H1 (cell line): ENCODE data around the gene SHMT2. TPM values are rescaled to one million over a fixed set of nuclear protein-coding genes. Genes with fewer than 3 reads are reported as not detected.

Experiments
- ATF2 ChIP-seq: IDR thresholded peaks from 2 replicates; pipeline ENCODE4 v1.6.1; 2012; ENCODE audit warnings: low read length, inconsistent platforms
- ATF3 ChIP-seq: IDR thresholded peaks from 2 replicates; pipeline ENCODE4 v1.6.1; 2011; ENCODE audit warnings: low read depth, mild to moderate bottlenecking, low read length; ENCODE audit not compliant: insufficient read depth
- EZH2 ChIP-seq: fragments of 200-600 bp; sonication (generic); IDR thresholded peaks from 2 replicates; pipeline ENCODE4 v1.7.1; 2012; ENCODE audit warnings: low read depth, mild to moderate bottlenecking, moderate library complexity, low read length, inconsistent platforms; ENCODE audit not compliant: severe bottlenecking
- FOSL1 ChIP-seq: IDR thresholded peaks from 2 replicates; pipeline ENCODE4 v1.6.1; 2011; ENCODE audit warnings: mild to moderate bottlenecking, low read depth, low read length, moderate library complexity; ENCODE audit not compliant: insufficient read depth
- GTF2F1 ChIP-seq: IDR thresholded peaks from 2 replicates; pipeline ENCODE4 v1.6.1; 2012; ENCODE audit warnings: low read depth, low read length, improper control_type of control experiment, borderline replicate concordance
- KDM5A ChIP-seq: fragments of 200-600 bp; IDR thresholded peaks from 2 replicates; pipeline ENCODE4 v1.7.1; 2012; ENCODE audit warnings: mild to moderate bottlenecking, low read length, inconsistent platforms, mixed read lengths
- POLR2A ChIP-seq, 2 experiments: IDR thresholded peaks; 1 replicate in 1 of 2; 2 replicates in 1 of 2; pipeline ENCODE4 v1.6.1; 2011; ENCODE audit warnings: low read depth in 2 of 2, low read length in 2 of 2, mild to moderate bottlenecking in 2 of 2; ENCODE audit errors: control extremely low read depth in 1 of 2
- RNF2 ChIP-seq: fragments of 200-900, 300-1000 bp; sonication (generic); IDR thresholded peaks from 2 replicates; pipeline ENCODE4 v1.7.1; 2016; ENCODE audit warnings: borderline replicate concordance, low read depth, mild to moderate bottlenecking, antibody characterized with exemption, low read length; ENCODE audit not compliant: poor library complexity, severe bottlenecking; ENCODE audit errors: missing control alignments
- TAF1 ChIP-seq: IDR thresholded peaks from 2 replicates; pipeline ENCODE4 v1.6.1; 2011; ENCODE audit warnings: mild to moderate bottlenecking, low read depth, low read length
- polyA plus RNA-seq, 7 experiments: library from polyadenylated mRNA; depleted of rRNA in 3 of 7; stranded (reverse) in 5 of 7; unstranded in 2 of 7; fragments of >200 nt in 5 of 7; fragments of 200-250 nt in 2 of 7; gene quantifications; 1 replicate in 5 of 7; 2 replicates in 1 of 7; 4 replicates in 1 of 7; pipeline versions ENCODE4 v1.2.1 to v1.2.3, GENCODE V29; 2011 to 2013; ENCODE audit warnings: missing spikeins in 2 of 7, mixed read lengths in 2 of 7
- total RNA-seq: library from RNA; stranded (reverse); fragmentation: NEBNext Ultra II Directional; extraction: Animal tissue kit (Norgen Biotek cat#: 25700); gene quantifications from 2 replicates; pipeline ENCODE4 v1.2.1, GENCODE V29; 2021

The SHMT2 gene
- total and polyA plus RNA-seq, 2 of the 8 experiments (the other 6 are each of a cell fraction or from before 2014, with no cell fraction given), result 274 to 520 TPM

- TF ChIP-seq ATF2 (no peak), KDM5A (no peak), ATF3 (no peak), TAF1 (no peak), FOSL1 (no peak), RNF2 (no peak), EZH2 (peak; percentile 79), POLR2A (IDR thresholded peaks at IDR 0.05; ENCODE audit: control extremely low read depth in 1 of 2, low read depth in 2 of 2, low read length in 2 of 2) (no peak), GTF2F1 (no peak)
Measured at GRCh38 chr12:57215668-57216013, 13.9 kb upstream of the SHMT2 start (continued).
